ENCODE measurements around the gene GDF10.
A peak's percentile ranks its signal among the peaks of the same experiment; 100 is the strongest.

GDF10 gene

DNA sequence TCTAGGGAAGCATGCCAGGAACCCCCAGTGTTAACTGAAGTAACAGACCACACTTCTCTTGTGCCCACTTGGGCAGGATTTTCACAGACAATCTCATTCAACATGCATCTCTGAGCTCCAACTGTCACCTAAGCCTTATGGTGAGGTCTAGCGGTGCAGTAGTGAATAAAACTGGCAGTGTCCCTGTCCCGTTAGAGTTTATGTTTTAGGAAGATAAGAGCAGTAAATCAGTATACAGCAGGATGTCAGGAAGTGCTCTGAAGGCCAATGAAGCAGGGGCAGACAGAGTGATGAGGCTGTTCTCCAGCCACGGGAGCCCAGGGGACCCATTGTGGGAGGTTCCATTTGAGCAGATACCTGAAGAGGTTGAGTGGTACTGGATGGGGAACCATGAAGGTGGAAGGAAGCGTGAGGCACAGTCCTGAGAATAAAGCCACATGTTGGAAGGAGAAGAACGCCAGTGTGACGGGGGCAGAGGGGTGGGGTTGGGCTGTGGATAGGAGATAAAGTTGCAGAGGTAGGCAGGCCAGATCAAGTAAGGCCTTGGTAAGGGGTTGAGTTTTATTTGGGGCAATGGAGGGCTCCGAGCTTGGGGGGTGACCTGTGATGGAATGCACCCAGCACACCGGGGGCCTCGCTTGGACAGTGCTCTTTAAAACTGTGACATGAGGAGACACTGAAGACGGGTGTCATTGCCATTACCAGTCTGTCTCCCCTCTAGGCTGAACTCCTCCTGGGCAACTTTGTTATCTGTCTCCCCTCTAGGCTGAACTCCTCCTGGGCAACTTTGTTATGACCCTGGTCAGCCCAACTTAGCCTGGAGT is 6.6 kb downstream of the GDF10 start:
- peaks cover 97% of the 10 kb centered on the region for H3K4me1 ChIP-seq (ENCODE audit: insufficient read depth, low read length, poor library complexity, severe bottlenecking)
- H3K9me3 ChIP-seq (ENCODE audit: insufficient read depth, low read depth, low read length) = no peaks in the 10 kb centered on the region
- peaks cover 24% of the 10 kb centered on the region for H3F3A ChIP-seq (ENCODE audit: low read depth)
- no peak overlapping the region for H2AFZ ChIP-seq (ENCODE audit: low read length)
- H3K36me3 ChIP-seq (ENCODE audit: insufficient read depth, low read length) = no peaks in the 10 kb centered on the region
- no peak for TF ChIP-seq EZH2phosphoT487 (IDR thresholded peaks at IDR 0.05; ENCODE audit: borderline replicate concordance)
- peaks cover 25% of the 10 kb centered on the region for H3K79me2 ChIP-seq (ENCODE audit: insufficient read depth, low read length)
- H3K27me3 ChIP-seq (ENCODE audit: insufficient read depth, low read length, poor library complexity, severe bottlenecking) = no peaks in the 10 kb centered on the region
- H3K4me3 ChIP-seq (ENCODE audit: low read length, poor library complexity, severe bottlenecking) = peak overlapping the region; percentile 41
- peak overlapping the region; percentile 68 for H3K4me2 ChIP-seq (ENCODE audit: low read depth, low read length, poor library complexity, severe bottlenecking)
- no peaks in the 10 kb centered on the region for H3K9me2 ChIP-seq (replicated peaks; ENCODE audit: low read depth, low read length)
- H4K20me1 ChIP-seq (ENCODE audit: insufficient read depth, low read length, poor library complexity, severe bottlenecking) = no peaks in the 10 kb centered on the region
- H3K9ac ChIP-seq (ENCODE audit: low read depth, low read length, poor library complexity, severe bottlenecking) = peak overlapping the region; percentile 83

DNA sequence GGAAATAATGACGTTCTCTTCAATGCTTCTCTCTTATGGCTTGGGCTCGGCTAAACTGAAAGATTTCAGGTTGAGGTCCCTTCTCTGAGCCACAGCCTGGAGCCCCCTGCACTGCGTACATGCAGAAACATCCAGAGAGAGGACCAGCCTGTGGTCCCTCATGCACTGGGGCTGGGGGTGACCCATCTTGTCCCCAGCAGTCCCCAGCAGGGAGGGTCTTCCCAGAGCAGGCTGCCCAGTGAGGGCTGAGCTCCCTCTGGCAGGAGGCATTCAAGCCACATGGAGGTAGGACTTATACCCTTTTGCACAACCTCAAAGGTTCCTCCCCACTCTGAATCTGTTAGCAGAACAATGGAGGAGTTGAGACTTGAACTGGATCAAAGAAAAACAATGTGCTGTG is 7.4 kb downstream of the GDF10 start:
- H3K9ac ChIP-seq (ENCODE audit: low read depth, low read length, poor library complexity, severe bottlenecking) = peak overlapping the region; percentile 83
- TF ChIP-seq EZH2phosphoT487 (IDR thresholded peaks at IDR 0.05; ENCODE audit: borderline replicate concordance) = no peak
- no peak for TF ChIP-seq CTCF (conservative IDR thresholded peaks at IDR 0.05; ENCODE audit: low read length)
- no peaks in the 10 kb centered on the region for H3K27me3 ChIP-seq (ENCODE audit: insufficient read depth, low read length, poor library complexity, severe bottlenecking)
- no peak overlapping the region for H2AFZ ChIP-seq (ENCODE audit: low read length)
- peak overlapping the region; percentile 41 for H3K4me3 ChIP-seq (ENCODE audit: low read length, poor library complexity, severe bottlenecking)
- no peaks in the 10 kb centered on the region for H3K9me2 ChIP-seq (replicated peaks; ENCODE audit: low read depth, low read length)
- peaks cover 25% of the 10 kb centered on the region for H3K79me2 ChIP-seq (ENCODE audit: insufficient read depth, low read length)
- H3F3A ChIP-seq (ENCODE audit: low read depth) = peaks cover 26% of the 10 kb centered on the region
- no peaks in the 10 kb centered on the region for H3K9me3 ChIP-seq (ENCODE audit: insufficient read depth, low read depth, low read length)
- no peaks in the 10 kb centered on the region for H4K20me1 ChIP-seq (ENCODE audit: insufficient read depth, low read length, poor library complexity, severe bottlenecking)
- no peaks in the 10 kb centered on the region for H3K36me3 ChIP-seq (ENCODE audit: insufficient read depth, low read length)
- peak overlapping the region; percentile 68 for H3K4me2 ChIP-seq (ENCODE audit: low read depth, low read length, poor library complexity, severe bottlenecking)
- peaks cover 96% of the 10 kb centered on the region for H3K4me1 ChIP-seq (ENCODE audit: insufficient read depth, low read length, poor library complexity, severe bottlenecking)

DNA sequence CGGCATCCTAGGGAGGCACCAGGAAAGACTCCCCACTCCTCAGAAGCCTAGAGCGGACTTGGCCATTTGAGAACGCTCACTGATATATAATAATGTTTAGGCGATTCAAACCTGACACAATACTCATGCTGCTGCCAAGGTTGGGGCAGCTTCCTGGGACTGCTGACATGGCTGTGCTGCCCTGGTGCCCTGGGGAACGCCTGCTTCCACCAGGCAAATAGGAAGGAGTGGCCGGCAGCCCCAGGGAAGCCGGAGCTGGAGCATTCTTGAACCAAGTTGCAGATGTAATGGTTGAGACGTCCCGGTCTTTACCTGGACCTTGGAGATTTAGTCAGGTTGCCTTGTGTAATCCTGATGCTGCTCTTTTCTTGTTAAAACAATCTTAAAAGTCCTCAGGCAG is 8.8 kb downstream of the GDF10 start:
- no peak overlapping the region for H2AFZ ChIP-seq (ENCODE audit: low read length)
- peak overlapping the region; percentile 83 for H3K9ac ChIP-seq (ENCODE audit: low read depth, low read length, poor library complexity, severe bottlenecking)
- H3K9me2 ChIP-seq (replicated peaks; ENCODE audit: low read depth, low read length) = no peaks in the 10 kb centered on the region
- no peaks in the 10 kb centered on the region for H3K36me3 ChIP-seq (ENCODE audit: insufficient read depth, low read length)
- peaks cover 25% of the 10 kb centered on the region for H3K79me2 ChIP-seq (ENCODE audit: insufficient read depth, low read length)
- peaks cover 26% of the 10 kb centered on the region for H3F3A ChIP-seq (ENCODE audit: low read depth)
- no peaks in the 10 kb centered on the region for H4K20me1 ChIP-seq (ENCODE audit: insufficient read depth, low read length, poor library complexity, severe bottlenecking)
- no peaks in the 10 kb centered on the region for H3K9me3 ChIP-seq (ENCODE audit: insufficient read depth, low read depth, low read length)
- H3K4me2 ChIP-seq (ENCODE audit: low read depth, low read length, poor library complexity, severe bottlenecking) = peak overlapping the region; percentile 9
- H3K4me3 ChIP-seq (ENCODE audit: low read length, poor library complexity, severe bottlenecking) = no peak overlapping the region
- TF ChIP-seq EZH2phosphoT487 (IDR thresholded peaks at IDR 0.05; ENCODE audit: borderline replicate concordance) (no peak), CTCF (conservative IDR thresholded peaks at IDR 0.05; ENCODE audit: low read length) (no peak)
- H3K27me3 ChIP-seq (ENCODE audit: insufficient read depth, low read length, poor library complexity, severe bottlenecking) = no peaks in the 10 kb centered on the region
- peaks cover 84% of the 10 kb centered on the region for H3K4me1 ChIP-seq (ENCODE audit: insufficient read depth, low read length, poor library complexity, severe bottlenecking)
